ENCODE results near the gene TXNL1. TPM values are rescaled to one million over a fixed set of nuclear protein-coding genes. Genes with fewer than 3 reads are reported as not detected.

The TXNL1 gene
- total and polyA plus RNA-seq, 2 donors (not counting 1 experiment from before 2014, with no cell fraction given): 25.4 to 103 TPM

DNA sequence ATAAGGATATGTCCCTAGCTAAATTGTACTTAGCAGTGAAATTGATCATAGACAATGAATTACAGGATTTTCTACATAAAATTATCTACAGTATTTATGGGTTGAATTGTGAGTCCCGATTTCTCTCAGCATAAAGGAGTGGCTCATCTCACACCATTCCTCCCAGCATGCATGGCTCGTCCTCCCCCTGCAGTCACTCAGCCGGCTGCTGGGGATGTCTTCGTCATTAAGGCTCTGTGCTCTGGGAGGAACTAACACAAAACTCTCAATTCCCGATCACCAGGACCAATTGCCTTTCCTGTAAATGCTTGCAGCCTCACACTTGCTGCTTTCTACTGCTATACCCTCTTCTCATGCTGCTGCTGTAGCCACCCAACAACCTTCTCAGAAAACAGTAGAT, 75.9 kb downstream of the TXNL1 start:
- no peak overlapping the region for H3K9ac ChIP-seq (ENCODE audit: insufficient read depth, low read length)
- no peaks in the 10 kb centered on the region for H3K27me3 ChIP-seq (ENCODE audit: control insufficient read depth, insufficient read depth, low read length)
- DNase-seq (ENCODE audit: low read depth in 2 of 2): no peak
- H3K36me3 ChIP-seq (ENCODE audit: control insufficient read depth, insufficient read depth, low read length): no peaks in the 10 kb centered on the region
- H3K4me1 ChIP-seq (ENCODE audit: control insufficient read depth, extremely low read depth, insufficient read depth, low read length): no peaks in the 10 kb centered on the region
- H3K27ac ChIP-seq (ENCODE audit: insufficient read depth, low read length): no peak overlapping the region
- H3K4me3 ChIP-seq (replicated peaks in 1 of 4; ENCODE audit: control extremely low read depth in 1 of 4, insufficient read depth in 1 of 4, low read depth in 3 of 4, low read length in 4 of 4): no peak overlapping the region
- H3K79me2 ChIP-seq (ENCODE audit: control insufficient read depth, insufficient read depth, low read length): no peaks in the 10 kb centered on the region
- no peaks in the 10 kb centered on the region for H3K9me3 ChIP-seq (ENCODE audit: control insufficient read depth, insufficient read depth, low read depth, low read length)
- no peaks in the 10 kb centered on the region for H4K20me1 ChIP-seq (ENCODE audit: control insufficient read depth, extremely low read depth, insufficient read depth, low read length)
- TF ChIP-seq EZH2 (IDR thresholded peaks at IDR 0.05; ENCODE audit: low read length, missing control alignments): no peak
- TF ChIP-seq, protein P1, sequence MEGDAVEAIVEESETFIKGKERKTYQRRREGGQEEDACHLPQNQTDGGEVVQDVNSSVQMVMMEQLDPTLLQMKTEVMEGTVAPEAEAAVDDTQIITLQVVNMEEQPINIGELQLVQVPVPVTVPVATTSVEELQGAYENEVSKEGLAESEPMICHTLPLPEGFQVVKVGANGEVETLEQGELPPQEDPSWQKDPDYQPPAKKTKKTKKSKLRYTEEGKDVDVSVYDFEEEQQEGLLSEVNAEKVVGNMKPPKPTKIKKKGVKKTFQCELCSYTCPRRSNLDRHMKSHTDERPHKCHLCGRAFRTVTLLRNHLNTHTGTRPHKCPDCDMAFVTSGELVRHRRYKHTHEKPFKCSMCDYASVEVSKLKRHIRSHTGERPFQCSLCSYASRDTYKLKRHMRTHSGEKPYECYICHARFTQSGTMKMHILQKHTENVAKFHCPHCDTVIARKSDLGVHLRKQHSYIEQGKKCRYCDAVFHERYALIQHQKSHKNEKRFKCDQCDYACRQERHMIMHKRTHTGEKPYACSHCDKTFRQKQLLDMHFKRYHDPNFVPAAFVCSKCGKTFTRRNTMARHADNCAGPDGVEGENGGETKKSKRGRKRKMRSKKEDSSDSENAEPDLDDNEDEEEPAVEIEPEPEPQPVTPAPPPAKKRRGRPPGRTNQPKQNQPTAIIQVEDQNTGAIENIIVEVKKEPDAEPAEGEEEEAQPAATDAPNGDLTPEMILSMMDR (conservative IDR thresholded peaks at IDR 0.05 in 1 of 2, IDR thresholded peaks at IDR 0.05 in 1 of 2; ENCODE audit: low read depth in 1 of 2, low read length in 2 of 2): no peak
- no peak overlapping the region for H2AFZ ChIP-seq (ENCODE audit: low read length)
- no peak overlapping the region for H3K4me2 ChIP-seq (ENCODE audit: extremely low read depth, insufficient read depth, low read length)

GRCh38 chr18:56560992-56561391, 77.4 kb downstream of the TXNL1 start:
- DNase-seq (ENCODE audit: low read depth in 2 of 2): no peak
- Histone ChIP-seq H3K9ac (ENCODE audit: insufficient read depth, low read length) (no peak overlapping the region), H3K27me3 (ENCODE audit: control insufficient read depth, insufficient read depth, low read length) (no peaks in the 10 kb centered on the region), H3K4me2 (ENCODE audit: extremely low read depth, insufficient read depth, low read length) (no peak overlapping the region), H3K36me3 (ENCODE audit: control insufficient read depth, insufficient read depth, low read length) (no peaks in the 10 kb centered on the region), H4K20me1 (ENCODE audit: control insufficient read depth, extremely low read depth, insufficient read depth, low read length) (no peaks in the 10 kb centered on the region), H3K79me2 (ENCODE audit: control insufficient read depth, insufficient read depth, low read length) (no peaks in the 10 kb centered on the region), H3K27ac (ENCODE audit: insufficient read depth, low read length) (no peak overlapping the region), H3K9me3 (ENCODE audit: control insufficient read depth, insufficient read depth, low read depth, low read length) (no peaks in the 10 kb centered on the region), H3K4me1 (ENCODE audit: control insufficient read depth, extremely low read depth, insufficient read depth, low read length) (no peaks in the 10 kb centered on the region), H3K4me3 (replicated peaks in 1 of 4; ENCODE audit: control extremely low read depth in 1 of 4, insufficient read depth in 1 of 4, low read depth in 3 of 4, low read length in 4 of 4) (no peak overlapping the region), H2AFZ (ENCODE audit: low read length) (no peak overlapping the region)
- TF ChIP-seq EZH2 (IDR thresholded peaks at IDR 0.05; ENCODE audit: low read length, missing control alignments): no peak
- TF ChIP-seq, protein P1 (conservative IDR thresholded peaks at IDR 0.05 in 1 of 2, IDR thresholded peaks at IDR 0.05 in 1 of 2; ENCODE audit: low read depth in 1 of 2, low read length in 2 of 2): no peak

DNA sequence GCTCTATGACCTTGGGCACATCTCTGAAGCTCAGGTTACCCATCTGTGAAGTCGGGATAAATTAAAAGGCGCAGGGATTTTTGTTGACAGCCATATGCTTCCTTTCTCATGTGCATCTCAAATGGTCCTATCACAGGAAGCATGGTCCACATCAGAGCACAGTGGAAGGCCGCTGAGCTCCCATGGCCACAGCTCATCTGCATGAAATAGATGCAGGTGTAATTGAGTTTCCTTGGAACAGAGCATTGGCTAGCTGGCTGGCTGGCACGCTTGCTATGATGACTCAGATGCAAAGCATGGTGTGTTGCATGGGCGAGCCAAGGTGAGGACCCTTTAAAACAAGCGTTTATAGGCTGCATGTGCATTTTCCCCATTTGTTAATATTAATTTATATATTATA, 79.3 kb downstream of the TXNL1 start:
- no peaks in the 10 kb centered on the region for H4K20me1 ChIP-seq (ENCODE audit: control insufficient read depth, extremely low read depth, insufficient read depth, low read length)
- H3K4me3 ChIP-seq (replicated peaks in 1 of 4; ENCODE audit: control extremely low read depth in 1 of 4, insufficient read depth in 1 of 4, low read depth in 3 of 4, low read length in 4 of 4): no peak overlapping the region
- H3K79me2 ChIP-seq (ENCODE audit: control insufficient read depth, insufficient read depth, low read length): no peaks in the 10 kb centered on the region
- DNase-seq (ENCODE audit: low read depth in 2 of 2): no peak
- H2AFZ ChIP-seq (ENCODE audit: low read length): no peak overlapping the region
- no peak overlapping the region for H3K9ac ChIP-seq (ENCODE audit: insufficient read depth, low read length)
- H3K4me1 ChIP-seq (ENCODE audit: control insufficient read depth, extremely low read depth, insufficient read depth, low read length): no peaks in the 10 kb centered on the region
- no peak overlapping the region for H3K27ac ChIP-seq (ENCODE audit: insufficient read depth, low read length)
- TF ChIP-seq, protein P1 (conservative IDR thresholded peaks at IDR 0.05 in 1 of 2, IDR thresholded peaks at IDR 0.05 in 1 of 2; ENCODE audit: low read depth in 1 of 2, low read length in 2 of 2): no peak
- TF ChIP-seq EZH2 (IDR thresholded peaks at IDR 0.05; ENCODE audit: low read length, missing control alignments): no peak
- H3K4me2 ChIP-seq (ENCODE audit: extremely low read depth, insufficient read depth, low read length): no peak overlapping the region
- no peaks in the 10 kb centered on the region for H3K36me3 ChIP-seq (ENCODE audit: control insufficient read depth, insufficient read depth, low read length)
- H3K9me3 ChIP-seq (ENCODE audit: control insufficient read depth, insufficient read depth, low read depth, low read length): no peaks in the 10 kb centered on the region
- no peaks in the 10 kb centered on the region for H3K27me3 ChIP-seq (ENCODE audit: control insufficient read depth, insufficient read depth, low read length)

Measured in fibroblast of lung (primary cell).